HT-29 (cell line): Measurements from ENCODE around the gene SEMA6A. TPM values are rescaled to one million over a fixed set of nuclear protein-coding genes. Genes with fewer than 3 reads are reported as not detected.

Source experiments
- DNase-seq: peaks from one replicate; pipeline ENCODE4 v3.0.0-alpha.2; 2015; ENCODE audit warnings: low spot score
- total RNA-seq: library from RNA; depleted of rRNA; stranded (reverse); fragments of >200 nt; shearing (Covaris generic); gene quantifications from 2 replicates; pipeline ENCODE4 v1.2.3, GENCODE V29; 2014

The SEMA6A gene
- total RNA-seq, 1 experiment from 2014 or later = 0.99 TPM

DNA sequence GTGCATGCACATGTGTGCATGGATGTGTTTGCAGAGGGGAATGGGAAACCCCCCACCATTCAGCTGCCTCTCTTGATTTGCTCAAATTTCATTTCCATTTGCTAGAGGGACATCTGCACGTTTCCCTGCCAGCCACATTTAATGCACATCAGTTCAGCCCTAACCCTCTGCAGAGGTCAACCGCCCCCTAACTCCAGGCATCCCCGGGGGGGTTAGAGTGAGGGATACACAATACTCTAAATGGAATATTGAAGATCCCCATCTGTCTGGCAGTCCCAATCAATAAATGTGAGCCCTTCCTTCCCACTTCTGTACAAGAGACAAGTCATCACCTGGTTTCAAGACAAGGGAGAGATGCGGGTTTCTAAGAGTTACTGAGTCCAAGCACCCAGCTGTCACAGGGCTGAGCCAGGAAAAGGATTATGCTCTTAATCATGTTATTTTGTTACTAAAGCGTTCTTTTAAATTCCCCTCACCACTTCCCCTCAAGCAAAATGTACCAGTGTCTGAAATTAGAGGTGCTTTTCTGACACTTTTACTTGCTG lies 134.1 kb downstream of the SEMA6A start:
- DNase-seq = no peak

DNA sequence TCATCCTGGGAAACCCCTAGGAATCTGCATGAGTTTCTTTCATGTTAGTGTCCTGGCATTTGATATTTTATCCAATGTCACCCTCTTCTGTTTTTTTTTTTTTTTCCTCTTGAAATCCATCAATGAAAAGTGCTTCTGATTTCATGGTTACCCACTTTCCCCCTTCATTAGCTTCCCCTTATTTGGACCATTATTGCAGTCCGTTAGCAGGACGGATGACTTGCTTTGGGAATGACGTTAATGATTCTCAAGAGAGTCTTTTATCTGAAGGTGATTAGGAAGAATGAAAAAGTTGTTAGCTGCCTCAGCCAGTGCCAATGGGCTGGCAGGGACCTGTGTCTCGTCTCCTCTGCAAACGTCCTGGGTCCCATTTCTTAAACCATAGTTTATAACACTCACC lies 134.7 kb downstream of the SEMA6A start:
- DNase-seq = no peak

DNA sequence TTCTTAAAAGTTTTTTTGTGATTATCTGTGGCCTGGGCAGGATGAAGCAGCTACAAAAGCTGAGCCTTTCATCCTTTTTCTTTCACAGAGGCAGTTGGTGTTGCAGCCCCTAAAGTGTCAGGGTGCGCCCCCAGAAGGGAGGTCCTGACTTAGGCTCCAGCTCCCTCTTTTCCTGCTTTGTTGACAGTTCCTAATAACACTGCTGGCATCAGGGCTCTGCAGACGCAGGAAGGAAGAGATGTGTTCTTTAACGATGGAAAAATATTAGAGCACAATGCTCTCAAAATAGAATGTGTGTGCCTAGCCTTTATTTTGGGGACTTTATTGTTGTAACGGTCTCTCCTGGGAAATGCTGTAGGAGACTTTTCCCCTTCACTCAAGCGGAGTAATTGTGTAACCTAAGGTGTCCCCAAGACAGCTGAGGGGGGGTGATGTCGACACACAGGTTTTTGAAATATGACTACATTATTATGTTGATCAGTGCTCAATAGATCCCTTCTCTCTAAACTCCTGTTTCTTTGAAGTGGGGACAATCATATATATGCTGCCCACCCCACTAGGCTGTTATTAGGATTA lies 135.6 kb downstream of the SEMA6A start:
- DNase-seq = no peak

DNA sequence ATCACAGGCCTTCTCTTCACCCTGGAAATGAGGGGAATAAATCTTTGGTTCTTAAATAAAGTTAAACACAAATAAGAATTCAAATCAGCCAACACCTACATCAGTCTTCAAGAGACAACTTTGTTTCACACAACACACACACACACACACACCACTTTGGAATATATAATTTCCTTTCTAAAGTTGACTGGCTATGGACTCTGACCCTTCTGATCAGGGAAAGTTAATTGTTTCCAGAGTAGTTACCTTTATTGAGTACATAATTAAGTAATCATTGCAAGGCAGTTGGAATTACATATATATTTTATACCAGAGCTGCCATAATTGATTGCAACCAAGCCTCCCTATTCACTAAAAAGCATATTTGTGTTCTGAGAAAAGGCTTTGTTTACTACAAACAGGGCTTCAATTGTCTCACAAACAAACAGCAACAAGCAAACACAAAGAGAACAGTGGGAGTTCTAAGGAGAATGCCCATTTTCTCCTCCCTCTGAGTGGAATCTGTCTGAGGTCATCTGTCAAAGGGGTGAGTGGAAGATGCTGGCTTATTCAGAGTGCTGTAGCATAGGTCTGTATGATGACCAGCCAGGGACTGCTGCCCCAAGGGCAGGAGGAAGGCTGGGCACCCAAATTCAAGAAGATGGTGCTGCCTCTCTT lies 136.6 kb downstream of the SEMA6A start:
- no peak for DNase-seq

DNA sequence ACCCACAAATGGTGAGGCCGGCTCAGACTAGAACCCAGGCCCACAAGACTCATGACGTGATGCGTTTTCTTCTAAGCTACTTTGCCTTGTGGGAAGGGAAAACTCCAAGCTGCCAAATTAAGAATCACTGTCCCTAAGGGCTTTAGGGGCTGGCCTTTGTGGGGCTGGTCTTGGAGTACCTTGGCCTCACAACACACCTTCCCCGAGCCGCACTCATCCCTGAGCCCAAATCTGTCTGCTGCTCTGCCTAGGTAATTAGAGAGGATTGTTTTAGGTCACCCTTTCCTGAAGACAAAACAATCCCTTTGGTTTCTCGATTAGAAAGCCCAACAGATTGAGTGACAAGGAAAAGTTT lies 137.3 kb downstream of the SEMA6A start:
- DNase-seq = no peak

DNA sequence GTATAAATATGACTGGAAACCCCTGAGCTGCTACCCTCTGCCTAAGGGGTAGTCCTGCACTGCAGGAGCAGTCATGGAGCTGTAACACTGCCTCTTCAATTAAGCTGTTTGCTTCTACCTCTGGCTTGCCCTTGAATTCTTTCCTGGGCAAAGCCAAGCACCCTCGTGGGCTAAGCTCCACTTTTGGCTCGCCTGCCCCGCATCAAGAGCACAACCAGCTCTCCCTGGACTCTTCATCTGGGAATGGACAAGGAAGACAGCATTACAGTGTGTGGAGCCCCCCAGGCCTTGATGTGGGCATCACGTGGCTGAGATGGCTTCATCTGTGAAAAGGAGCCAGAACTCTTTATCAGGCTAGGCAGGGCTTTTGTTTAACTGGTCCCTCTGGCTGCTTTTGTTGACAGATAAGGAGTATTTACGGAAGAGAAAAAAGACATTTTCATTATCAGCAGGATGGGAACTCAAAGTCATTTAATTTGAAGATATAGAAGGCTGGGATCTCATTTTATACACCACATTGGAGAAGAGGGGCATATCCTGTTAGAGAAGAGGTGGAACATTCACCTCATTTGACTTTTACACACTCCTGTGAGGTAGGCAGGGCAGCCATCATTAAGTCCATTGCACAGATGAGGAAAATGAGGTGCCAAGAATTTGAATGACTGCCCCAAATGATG lies 137.8 kb downstream of the SEMA6A start:
- DNase-seq = no peak

DNA sequence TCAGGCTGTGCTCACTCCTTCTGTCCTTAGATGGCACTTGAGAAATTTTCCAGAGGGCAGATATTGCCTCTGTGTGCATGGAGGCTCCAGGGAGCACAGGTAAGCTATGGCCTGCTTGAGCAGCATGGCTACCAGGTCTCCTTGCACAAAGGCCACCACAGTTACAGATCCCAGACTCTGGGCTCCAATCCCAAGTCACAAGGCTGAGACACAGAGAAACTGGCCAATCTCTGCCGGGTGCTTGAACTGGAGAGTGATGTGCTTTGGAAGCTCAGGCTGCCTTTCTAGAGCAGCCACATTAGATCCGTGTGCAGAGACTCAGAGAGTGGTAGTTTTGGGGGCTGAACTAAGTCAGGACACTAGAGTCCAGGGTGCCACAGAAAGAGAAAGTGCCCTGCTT lies 145.7 kb downstream of the SEMA6A start:
- DNase-seq = no peak

DNA sequence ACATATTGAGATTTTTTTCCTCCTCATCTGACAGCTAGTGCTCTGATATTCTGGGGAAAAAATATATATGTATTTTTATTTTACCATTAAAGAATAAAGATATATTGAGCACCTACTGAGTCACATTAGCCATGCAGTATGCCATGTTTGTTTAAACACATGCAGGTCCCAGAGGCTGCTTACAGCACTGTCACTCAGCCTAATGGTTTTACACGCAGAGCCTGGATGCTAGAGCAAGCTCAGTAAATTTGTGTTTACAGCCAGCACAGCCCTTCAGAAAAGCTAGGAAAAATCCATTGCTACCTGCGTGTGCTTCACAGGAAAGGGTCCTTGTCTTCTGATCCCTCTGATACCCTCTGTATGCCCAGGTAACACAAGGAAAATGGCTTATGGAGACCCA lies 146.2 kb downstream of the SEMA6A start:
- no peak for DNase-seq

DNA sequence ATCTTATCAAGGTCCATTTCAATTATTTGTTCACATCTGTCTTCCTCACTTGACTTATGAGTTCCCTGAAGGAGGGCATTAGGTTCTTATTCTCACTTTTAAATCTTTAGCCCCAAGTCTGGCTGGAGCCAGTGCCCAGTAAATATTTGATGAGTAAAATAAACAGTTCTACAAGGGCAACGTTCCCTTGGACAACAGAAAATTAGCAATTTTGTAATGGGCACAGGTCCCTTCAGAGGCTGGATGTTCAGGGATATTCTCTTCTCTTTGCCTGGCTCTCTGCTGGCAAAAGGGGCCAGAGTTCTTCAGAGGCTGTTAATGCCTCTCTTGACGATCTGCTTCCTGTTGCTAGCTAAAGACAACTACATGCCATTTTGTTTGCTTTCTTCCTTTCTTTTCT lies 149.7 kb downstream of the SEMA6A start:
- no peak for DNase-seq

DNA sequence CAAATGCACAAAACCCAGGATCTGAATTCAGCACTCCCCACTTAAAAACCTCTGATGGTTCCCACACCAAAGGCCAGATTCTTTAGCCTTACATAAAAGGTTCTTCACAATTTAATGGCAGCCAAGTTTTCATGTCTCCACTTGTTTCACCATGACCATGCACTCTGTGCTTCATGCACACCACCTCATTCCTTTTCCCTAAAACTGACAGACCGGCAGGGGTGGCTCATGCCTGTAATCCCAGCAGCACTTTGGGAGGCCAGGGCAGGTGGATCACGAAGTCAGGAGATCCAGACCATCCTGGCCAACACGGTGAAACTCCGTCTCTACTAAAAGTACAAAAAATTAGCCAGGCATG lies 150.4 kb downstream of the SEMA6A start:
- no peak for DNase-seq

DNA sequence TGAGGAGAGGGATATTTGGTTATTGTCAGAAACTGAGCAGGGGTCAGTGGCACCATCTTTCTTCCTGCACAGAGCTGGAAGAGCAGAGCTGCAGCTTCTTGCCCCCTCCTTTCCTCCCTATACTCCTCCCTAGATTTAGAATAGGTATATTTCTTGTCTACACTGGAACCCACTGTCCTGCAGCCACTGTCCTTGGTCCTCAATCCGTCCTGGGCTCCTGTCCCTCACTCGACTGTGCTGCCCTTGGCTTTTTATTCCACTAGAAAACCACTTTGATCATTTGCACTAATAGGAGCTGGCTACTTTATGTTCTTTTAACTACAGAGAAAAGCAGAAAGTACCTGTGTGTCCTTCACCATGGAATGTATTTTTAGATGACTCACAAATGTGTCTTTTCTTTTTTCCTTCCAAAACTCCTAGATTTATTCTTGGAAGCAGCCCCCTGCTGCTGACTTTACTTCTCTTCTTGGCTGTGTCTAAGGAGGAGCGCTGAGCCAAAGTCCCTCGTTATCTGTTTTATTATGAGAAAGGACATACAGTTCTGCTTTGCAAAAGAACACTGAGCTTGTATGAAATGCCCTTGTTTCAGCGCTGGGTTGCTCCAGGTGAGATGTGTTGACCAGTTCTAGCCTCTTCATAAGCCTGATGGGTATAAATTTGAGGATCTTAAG lies 150.9 kb downstream of the SEMA6A start:
- DNase-seq = no peak

DNA sequence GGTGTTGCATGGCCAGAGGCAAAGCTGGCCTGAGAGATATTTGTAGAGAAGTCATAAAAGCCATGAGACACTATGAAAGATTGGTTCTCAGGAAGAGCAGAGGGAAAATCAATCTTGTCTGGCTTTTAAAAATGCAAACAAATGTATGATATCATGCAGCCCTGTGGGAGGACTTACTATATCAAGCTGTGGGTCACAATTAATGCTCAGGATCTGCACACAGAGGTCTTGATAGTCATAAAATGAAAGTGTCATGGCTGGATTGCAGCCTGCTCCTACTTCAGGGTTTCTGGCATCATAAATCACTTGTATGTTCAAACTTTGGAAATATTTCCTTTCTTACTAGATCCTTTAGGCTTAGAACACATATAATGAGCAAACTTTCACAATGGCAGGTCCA lies 151.5 kb downstream of the SEMA6A start:
- no peak for DNase-seq

DNA sequence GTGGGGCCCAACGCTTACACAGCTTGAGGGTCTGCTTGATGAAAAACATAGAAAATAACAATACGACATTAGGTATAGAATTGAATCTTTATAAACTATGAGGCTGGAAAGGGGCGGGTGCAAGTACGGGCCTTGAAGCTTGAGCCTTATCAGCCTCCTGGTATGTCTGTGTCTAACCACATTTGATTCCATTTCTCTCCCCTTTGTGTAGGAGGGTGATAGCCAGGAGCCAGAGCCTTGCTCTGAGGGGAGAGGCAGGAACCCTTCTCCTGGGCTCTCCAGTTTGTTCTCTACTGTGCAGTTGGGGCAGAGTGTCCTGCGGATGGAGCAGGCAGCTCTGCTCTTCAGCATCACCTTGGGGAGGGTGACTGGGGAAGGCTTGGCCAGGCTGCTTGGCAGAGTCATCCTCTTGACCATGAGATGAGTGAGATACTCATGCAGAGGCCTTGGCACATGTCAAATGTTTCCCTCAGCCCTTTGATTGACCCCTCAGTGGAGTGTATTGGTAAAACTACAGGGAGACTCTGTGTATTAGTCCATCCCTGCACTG lies 153.5 kb downstream of the SEMA6A start:
- no peak for DNase-seq

DNA sequence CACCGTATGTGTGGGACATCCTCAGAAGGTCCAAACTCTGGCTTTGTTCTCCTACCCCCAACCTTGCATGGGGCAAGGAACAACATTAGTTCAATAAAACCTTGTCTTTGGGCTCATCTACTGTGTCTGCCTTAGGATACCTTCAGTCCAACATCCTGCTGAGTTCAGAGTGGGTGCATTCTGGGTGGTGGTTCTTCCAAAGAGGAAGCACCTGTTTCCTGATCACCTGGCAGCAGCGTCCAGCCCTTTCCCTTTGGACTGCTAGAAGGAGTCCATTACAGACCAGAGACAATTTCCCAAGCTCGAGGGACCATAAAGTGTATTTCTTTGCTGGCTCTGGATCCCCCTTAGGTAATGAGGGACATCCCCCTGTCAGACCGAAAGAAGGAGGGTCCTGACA lies 154.1 kb downstream of the SEMA6A start:
- DNase-seq = no peak

DNA sequence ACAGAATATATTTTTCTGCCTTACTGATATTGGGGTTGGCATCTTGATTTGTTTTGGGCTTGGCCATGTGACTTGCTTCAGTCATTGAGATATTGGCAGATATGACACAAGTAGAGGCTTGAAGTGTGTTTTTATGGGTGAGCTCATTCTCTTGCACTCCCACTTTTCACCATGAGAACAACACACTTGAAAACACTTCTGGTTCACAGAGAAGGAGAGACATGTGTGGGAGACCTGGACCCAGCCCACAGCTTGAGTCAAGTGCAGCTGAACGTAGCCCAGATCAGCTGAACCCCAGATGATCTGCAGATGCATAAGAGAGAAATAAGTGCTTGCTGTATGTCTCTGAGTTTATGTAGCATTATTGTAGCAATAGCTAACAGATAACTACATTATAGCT lies 155.4 kb downstream of the SEMA6A start:
- no peak for DNase-seq

DNA sequence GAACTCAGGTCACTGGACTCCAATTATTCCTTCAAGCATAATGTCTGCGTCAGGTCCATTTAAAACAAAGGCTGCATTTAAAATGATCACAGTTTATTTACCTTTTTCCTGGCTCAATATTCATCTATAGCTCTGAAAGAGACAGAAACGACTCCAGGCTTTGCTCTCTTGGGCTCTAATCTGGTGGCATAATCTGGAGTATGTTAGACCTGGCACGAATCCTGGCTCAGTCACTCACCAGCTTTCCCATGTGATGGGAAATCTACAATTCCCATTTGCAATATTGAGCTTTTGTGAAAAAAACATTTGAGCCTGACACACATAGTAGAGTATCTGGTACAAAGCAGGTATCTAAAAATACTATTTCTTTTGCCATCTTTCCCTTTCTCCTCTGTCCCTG lies 155.8 kb downstream of the SEMA6A start:
- no peak for DNase-seq

DNA sequence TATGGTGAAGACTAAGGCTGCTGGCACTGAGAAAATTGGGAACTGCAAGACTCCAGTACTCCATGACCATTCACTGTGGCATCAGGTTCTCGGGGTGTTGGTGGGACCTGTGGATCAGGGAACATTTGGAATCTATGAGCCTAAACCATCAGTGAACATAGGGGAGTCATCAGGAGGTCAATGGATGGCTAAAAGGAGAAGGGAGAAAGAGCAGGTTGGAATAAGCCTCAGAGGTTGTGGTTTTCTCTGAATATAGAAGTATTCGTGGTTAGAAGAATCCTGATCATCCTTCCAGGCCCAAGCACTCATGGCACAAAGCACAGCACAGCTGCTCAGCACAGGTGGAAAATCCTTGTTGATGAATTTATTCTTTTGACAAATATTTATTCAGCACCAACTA lies 156.6 kb downstream of the SEMA6A start:
- DNase-seq = no peak

DNA sequence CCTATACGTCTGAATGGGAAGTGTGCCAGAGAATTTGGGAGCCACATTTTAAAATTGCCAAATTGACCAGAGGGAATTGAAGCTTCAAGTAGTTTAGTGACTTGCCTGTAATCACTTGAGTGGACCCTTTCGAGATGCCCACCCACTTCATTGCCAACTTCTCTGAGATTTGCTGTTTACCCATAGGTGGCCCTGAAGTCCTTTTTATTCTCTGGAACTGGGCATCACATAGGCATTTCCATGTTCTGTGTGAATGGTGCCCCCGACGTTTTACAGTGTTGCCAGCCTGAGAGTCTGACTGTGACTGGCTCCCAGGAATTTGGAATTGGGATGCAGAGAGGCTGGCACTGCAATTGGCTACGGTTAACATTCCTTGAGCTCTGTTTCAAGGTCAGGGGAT lies 158.6 kb downstream of the SEMA6A start:
- no peak for DNase-seq

DNA sequence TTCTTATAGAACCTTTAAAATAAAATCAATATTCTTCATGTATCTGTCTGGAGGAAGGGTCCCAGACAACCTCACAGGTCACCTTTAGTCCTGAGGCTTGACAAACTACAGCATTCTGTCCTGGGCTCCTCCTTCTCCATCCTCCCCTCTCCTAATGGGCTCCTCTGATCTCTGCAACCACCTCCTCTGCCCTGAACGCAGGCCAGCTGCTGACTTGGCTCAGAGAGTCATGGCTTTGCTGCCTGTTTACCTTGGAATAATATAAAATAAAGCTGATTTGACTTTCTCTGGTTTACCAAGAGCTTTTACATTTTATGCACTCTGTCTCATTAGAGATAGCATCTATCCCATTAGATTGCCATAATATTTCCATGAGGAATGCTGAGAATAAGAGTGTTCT lies 159.4 kb downstream of the SEMA6A start:
- no peak for DNase-seq

DNA sequence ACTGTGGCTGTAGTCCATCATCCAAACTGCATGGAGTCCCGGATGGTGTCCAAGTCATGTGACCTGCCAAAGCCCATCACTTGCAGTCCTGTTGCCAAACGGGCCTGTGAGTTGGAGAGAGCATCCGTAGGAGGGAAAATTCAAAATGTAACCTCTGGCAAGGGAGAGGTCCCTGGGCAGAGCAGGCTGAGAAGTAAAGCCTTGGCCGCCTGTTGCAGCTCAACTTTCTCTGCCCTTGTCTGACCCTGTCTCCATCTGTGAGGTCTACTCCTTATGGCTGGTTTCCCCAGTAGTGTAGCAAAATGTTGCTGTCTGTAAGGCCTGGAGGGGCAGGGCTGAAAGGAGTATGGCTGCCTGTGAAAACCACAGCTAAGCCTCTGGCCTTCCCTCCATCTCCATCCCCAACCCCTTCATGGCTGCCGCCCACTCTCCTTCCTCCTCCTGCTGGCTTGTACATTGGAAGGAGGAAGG lies 163.5 kb downstream of the SEMA6A start:
- no peak for DNase-seq

DNA sequence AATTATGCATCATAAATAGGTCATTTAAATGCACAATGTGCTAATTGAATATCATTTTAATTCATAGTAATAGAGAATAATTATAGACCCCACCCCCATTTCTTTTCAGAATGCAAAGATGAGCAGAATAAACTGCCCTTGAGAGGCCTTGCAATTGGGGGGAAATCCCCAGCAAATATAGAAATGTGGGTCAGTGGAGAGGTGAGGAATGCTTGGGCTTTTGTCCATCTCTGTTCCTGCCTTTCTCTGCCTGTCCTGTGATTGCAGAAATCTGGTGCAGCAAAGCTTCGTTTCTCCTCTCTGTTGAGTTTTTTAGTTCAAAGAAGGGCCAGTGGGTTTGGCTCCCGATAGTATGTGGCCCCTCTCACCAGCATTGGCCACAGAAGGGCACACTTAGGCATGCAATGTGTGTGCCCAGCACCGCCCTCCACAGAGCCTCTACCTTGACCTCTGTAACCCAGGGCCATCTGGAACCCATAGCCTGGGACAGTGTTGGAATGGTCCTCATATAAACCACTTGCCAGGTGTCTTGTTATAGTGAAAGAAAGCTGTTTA lies 164.2 kb downstream of the SEMA6A start:
- DNase-seq = no peak
